Fibroblast of the conjunctiva (primary cell): ENCODE data around the gene IL11.

ENCODE experiments used
- DNase-seq: peaks from one replicate; pipeline ENCODE4 v3.0.0-alpha.2; 2010; ENCODE audit warnings: low read depth

IL11 gene

GRCh38 chr19:55372316-55373081 lies 2.2 kb upstream of the IL11 start:
- no peak for DNase-seq

GRCh38 chr19:55369653-55370304 lies 484 bp downstream of the IL11 start:
- no peak for DNase-seq

GRCh38 chr19:55368701-55369563 lies 1.3 kb downstream of the IL11 start:
- no peak for DNase-seq

DNA sequence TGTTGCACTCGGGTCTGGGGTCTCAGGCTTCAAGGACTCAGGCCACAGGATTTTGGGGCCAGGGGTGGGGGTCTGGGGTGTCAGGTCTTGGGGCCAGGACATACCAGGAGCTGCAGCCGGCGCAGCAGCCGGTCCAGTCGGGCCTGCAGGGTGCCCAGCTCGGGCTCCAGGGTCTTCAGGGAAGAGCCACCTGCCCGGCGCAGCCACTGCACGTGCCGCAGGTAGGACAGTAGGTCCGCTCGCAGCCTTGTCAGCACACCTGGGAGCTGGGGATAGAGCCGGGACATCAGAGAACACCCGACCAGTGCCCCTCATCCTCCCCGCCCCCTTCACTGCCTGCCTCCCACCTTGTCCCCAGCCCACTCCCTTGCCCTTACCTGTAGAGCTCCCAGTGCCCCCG lies 2.2 kb downstream of the IL11 start:
- no peak for DNase-seq

GRCh38 chr19:55366790-55367189 lies 3.5 kb downstream of the IL11 start:
- DNase-seq, result no peak

DNA sequence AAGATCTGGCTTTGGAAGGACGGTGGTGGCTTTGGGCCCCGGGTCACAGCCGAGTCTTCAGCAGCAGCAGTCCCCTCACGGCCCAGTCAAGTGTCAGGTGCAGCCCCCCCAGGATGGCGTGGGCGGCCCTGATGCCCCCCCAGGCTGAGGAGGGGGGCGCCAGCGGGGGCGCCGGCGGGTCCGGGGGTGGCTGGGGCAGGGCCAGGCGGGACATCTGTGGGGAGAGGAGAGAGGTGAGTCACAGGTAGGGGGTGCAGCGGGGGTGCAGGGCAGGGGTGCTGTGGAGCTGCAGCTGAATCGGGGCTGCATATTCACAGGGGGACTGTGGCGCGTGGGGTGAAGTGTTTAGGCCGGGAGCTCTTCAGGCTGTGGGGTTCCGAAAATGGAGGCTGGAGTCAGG lies 4.3 kb downstream of the IL11 start:
- no peak for DNase-seq

DNA sequence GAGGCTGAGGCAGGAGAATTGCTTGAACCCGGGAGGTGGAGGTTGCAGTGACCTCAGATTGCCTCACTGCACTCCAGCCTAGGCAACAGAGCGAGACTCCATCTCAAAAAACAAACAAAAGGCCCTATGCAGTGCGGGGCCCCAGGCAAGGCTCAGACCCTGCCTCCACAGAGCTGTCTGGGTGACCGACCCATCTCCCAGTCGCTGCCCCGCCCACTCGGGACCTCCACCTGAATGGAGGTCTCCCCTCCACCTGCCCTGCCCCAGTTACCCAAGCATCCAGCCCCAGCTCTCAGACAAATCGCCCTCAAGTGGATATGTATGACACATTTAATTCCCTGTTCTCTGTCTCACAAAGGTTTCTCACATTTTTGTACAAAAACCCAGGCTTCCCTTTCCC lies 5.0 kb downstream of the IL11 start:
- no peak for DNase-seq

GRCh38 chr19:55362990-55363716 lies 7.1 kb downstream of the IL11 start, which contains the start of gene GARIN5B:
Gene GARIN5B, minus strand, starts transcription at chr19:55363260. Its CDS starts 194 bp downstream, at chr19:55363066.
- DNase-seq, result no peak

DNA sequence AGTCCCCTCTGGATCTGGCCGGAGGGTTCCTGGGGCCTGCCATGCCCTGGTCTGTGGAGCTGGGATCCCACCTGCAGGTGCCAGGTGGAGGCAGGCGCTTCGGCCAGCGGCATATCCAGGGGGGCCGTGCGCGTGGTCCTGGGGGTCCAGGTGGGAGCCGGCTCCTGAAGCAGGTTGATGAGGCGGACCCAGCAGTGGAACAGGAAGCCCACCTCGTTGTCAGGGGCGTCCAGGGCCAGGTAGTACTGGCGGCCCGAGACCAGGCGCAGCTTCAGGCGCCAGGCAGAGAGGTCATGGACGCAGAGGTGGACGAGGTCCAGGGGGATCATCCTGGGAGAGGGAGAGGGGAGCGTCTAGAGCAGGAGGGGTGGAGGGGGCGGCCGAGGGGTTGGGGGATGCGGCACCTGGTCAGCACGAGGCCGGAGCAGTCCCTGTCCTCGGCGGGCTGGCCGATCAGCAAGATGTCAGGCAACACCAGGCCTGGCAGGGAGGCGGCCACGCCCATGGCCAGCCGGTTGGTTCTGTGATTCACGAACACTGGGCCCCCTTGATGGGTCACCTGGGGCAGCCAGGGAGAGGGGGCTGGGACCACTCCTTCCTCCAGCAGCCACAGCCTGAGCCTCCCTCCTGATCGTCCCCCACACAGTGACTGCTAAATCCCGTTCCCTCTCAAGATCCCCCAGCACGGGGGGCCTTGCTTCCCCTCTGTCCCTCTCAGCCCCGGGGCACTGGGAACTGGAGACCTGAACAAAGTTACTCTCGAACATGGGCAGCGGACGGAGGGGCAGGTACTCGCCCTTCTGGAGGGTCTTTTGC lies 7.9 kb downstream of the IL11 start:
- DNase-seq, result no peak

- no peak for DNase-seq
These were observed 9.4 kb downstream of the IL11 start for GRCh38 chr19:55360902-55361301.

DNA sequence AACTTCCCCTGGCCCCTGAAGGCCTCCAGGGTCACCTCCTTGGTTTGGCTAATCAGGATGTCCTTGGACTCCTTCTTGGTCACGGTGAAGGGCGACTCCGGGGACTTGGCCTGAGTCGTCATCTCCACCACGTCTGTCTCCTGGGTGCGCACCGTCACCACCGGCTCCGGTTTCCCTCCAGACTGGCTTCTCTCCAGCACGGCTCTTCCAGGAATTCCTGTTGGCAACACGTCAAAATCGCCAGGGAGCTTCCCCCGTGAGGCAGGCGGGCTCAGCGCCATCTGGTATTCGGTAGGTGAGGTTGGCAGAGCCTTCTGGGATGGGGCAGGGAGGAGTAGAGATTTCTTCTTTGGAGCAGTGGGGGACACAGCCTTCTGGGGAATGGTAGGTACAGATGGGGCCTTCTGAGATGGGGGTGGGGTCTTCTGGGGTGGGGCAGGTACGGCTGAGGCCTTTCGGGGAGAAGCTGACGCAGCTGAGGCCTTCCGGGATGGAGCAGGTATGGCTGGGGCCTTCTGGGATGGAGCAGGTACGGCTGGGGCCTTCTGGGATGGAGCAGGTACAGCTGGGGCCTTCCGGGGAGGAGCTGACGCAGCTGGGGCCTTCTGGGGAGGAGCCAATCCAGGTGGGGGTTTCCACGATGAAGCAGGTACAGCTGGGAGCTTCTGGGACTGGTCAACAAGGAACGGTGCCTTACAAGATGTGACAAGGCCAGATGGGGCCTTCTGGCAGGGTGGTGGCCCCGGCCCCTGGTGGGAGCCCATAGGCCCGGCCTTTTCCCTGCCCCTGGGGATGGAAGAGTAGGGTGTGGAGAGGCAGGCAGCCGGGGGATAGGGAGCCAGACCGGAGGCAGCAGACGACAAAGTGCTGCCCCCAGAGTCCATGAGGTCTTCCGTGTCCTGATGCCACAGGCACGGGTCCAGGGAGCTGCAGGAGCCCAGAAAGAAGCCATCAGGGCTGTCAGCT lies 11.0 kb downstream of the IL11 start:
- DNase-seq, result no peak

- no peak for DNase-seq
These were observed 11.8 kb downstream of the IL11 start for GRCh38 chr19:55358493-55358892.

DNA sequence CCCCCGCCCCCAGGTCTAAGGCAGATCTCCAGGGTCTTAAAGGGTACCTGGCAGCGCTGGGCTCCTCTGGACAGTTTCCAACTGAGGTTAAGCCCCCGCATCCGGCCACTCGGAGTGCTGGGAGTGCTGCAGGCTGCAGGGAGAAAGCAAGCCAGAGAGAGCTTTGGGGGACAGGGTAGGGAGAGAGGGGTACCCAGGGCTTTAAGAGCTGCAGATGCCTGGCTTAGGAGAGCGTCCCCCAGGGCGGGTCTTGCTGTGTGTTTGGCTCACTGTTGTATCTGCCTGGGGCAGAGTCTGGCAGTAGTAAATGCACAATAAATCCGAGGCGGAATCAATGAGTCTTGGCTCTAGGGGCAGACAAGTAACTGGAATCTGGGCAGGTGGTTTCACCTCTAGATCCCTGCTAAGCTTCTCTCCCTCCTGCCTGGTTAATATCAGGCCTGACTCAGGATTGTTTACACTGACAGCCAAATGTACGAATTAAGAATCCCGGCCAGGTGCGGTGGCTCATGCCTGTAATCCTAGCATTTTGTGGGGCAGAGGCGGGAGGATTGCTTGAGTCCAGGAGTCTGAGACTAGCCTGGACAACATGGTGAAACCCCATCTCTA lies 14.9 kb downstream of the IL11 start:
- no peak for DNase-seq

GRCh38 chr19:55354698-55355212 lies 15.5 kb downstream of the IL11 start, which contains the start of gene COX6B2:
Gene COX6B2, minus strand, starts transcription at chr19:55354719. Its CDS starts 198 bp downstream, at chr19:55354521.
- DNase-seq, result no peak

DNA sequence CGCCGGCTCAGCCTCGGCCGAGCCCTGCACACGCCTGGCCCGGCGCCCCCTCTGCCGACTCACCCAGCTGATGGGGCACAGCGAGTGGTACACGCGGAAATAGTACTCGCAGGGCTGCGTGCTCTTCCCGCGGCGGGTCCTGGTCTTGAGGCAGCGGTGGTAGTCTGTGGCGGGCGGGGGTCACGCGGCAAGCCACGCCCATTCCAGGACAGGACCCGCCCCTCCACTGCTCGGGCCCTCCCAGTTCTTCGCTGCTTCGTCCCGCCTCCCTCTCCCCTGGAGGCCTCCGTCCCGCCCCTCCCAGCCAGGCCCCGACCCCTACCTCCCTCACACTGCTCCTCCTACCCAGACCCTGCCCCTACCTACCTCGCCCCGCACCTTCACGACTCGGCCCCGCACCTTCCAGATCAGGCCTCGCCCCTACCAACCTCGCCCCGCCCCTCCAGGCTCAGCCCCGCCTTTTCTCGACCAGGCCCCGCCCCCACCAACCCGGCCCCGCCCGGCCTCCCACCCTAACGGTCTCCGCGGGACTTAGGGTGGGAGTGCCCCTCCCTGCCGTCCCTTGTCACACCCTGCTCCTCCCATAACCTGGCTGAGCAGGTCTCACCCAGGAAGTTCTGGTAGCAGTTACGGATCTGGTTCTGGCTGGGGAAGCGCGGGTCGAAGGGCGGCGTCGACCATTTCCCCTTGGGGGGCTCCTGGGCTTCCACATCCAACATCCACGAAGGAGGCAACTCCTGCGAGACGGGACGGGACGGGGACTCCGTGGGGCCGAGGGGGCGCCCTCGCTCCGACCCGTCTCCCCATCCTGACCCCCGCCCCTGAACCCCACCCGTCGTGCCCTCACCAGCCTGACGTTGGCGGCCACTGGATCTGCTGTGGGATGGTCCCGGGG lies 16.2 kb downstream of the IL11 start:
- DNase-seq, result peak; percentile 26

- DNase-seq, result no peak
These were observed 16.9 kb downstream of the IL11 start for GRCh38 chr19:55353356-55353802.

GRCh38 chr19:55352549-55353145 lies 17.6 kb downstream of the IL11 start:
- DNase-seq, result no peak

DNA sequence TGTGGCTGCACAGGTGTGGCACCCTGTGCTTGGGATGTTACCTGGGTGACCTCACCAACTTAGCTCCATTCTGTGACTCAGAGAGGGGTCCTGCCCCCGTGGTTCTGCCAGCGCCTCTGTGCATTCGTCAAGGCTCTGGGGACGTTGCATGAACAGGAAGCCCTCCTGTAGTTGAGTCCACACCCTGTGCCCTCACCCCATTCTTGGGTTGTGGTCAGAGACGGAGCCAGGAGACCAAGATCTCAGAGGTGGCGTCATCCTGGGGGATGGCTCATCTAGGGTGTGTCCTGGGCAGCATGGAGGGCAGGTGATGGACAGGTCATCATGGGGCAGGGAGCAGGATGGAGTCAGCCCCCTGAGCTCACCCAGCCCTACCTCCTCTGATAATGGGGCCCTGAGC lies 18.2 kb downstream of the IL11 start:
- DNase-seq, result no peak
